ENCODE measurements around the gene MYL7. TPM values are rescaled to one million over a fixed set of nuclear protein-coding genes. Genes with fewer than 3 reads are reported as not detected.

Gene MYL7
- total RNA-seq, 4 donors from 2014 or later = not detected

- TF ChIP-seq CTCF (IDR thresholded peaks at IDR 0.05; ENCODE audit: low read depth) = no peak
Observed at GRCh38 chr7:44122529-44122928, 18.6 kb downstream of the MYL7 start.

DNA sequence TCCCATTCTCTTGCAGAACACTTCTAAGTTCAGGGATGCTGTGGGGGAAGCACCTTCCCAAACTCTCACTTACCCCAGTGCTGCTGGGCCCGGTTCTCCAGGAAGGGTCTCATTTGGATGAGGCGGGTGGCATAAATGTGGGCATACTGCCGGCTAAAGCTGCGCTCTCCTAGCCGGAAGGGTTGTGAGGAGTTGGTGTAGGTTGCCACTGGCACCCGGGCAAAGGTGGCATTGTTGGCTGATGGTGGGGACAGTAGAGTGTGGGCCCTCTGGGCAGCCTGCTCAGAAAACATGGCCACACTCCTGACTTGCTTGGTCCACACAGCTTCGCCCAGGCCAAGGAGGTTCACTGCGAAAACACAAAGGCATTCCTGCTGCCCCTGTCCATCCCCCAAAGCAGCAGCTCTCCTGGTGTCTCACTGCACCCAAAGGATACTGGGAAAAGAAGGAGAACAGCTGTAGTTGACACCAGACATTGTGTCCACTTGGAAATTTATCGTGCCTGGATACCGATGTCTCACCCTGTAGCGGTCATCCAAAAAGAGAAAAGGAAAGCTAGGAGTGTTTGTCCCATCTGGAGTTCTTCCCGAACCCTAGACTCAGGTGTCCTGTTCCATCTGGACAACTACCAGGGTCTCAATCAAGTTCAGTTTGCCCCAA, 19.2 kb downstream of the MYL7 start:
- no peak for TF ChIP-seq CTCF (IDR thresholded peaks at IDR 0.05; ENCODE audit: low read depth)

DNA sequence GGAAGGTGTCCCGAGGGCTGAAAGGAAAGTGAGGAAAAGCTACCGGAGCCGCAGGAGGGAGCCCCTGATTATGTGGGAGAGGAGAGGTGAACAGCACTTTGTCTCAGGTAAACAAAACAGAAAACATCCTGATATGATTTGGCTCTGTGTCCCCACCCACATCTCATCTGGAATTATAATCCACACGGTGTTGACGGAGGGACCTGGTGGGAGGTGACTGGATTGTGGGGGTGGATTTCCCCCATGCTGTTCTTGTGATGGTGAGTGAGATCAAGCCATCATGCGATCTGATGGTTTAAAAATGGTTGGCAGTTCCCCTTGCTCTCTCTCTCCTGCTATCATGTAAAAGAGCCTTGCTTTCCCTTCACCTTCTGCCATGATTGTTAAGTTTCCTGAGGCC, 20.7 kb downstream of the MYL7 start:
- TF ChIP-seq CTCF (IDR thresholded peaks at IDR 0.05; ENCODE audit: low read depth) = no peak

DNA sequence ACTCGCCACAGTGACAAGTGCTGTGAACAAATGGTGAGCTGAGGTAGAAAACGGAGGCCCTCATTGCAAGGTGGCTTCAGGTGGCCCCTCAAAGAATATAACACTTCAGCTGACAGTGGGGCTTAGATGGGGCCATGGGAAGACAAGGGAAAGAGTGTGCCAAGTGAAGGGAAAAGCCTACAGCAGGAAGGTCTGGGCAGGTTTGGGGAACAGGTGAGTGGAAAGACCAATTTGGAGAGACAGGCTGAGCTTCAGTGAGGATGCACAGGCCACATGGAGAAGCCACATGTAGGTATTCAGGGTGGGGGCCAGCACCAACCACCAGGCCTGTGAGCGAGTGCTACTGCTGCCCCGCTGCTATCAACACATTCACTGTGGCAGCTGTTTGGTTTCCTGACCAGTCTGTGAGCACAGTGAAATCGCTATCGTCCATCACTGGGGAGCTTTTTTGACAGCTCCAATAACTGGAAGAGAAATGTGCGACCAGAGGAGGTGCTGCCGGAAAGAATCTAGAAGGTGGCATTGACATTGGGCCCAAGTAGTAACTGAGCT, 21.2 kb downstream of the MYL7 start:
- TF ChIP-seq CTCF (IDR thresholded peaks at IDR 0.05; ENCODE audit: low read depth) = no peak

DNA sequence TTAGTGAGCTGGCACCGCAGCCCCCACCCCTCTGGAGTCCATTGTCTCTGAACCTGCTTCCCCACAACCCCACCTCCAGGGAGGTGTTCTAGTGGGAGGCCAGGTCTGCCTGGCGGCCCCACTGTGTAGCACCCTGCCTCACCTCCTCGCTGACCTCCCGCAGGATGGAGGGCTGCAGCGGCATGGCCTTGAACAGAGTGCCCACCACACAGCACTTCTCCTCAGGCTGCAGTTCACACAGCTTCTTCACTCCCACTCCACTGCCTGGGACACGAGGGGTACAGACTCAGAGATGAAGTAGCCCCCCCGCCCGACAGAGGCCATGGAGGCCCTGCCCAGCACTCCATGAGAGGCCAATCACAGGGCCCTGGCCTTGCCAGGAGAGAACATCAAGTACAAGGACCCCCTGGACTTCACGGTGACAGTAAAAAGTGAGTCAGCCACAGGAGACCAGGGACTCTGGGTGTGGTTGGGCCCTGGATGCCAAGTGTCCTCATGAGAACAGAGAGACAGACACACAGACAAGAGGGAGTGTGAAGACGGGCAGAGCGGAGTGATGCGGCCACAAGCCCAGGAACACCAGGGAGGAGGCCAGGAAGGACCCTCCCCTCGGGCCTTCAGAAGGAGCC, 23.2 kb downstream of the MYL7 start:
- TF ChIP-seq CTCF (IDR thresholded peaks at IDR 0.05; ENCODE audit: low read depth) = no peak

DNA sequence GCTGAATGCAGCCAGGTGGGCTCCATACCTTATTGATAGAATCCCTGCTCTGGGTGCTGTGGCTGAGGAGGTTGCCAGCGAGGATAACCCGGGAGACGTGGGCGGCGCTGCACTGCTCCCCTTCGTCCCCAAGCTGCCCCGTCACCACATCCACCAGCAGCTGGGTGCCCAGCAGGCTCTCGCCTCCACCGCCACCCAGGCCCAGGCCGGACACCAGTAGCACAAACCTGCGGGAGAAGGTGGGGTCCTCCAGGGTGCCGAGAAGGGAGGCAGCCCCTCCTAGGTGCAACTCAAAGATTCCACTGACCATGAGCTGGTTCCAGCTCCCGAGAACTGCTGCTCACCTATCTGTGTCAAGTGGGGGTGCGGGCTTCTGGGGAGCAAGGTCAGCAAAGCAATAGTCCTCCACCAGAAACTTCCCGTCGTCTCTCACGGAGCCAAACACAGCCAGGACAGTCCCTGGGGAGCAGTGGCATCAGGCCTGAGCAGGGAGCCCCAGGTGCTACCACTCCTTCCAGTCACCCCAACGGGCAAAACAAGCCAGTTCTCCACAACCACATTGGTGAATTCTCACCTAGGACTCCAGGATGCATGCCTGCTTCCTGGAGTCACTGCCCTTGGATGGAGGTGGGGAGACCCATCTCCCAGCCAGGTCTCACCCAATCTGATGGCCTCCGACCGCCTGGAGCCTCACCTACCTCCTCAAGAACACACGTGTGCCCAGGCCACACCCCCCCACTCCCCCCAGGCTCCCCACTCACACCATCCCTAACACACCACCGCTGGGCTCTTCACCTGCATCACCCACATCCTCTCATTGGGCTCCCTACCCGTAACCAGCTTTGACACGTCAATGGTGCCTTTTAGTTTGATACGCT, 24.1 kb downstream of the MYL7 start:
- TF ChIP-seq CTCF (IDR thresholded peaks at IDR 0.05; ENCODE audit: low read depth) = no peak

All from subcutaneous adipose tissue (tissue), 4 donors.